NCI-H2107 treated with DMSO at 0.1 percent for 48 hours (cell line): ENCODE data around the gene COG7.
"Not testable (repeated sequence)": the region's sequence is repeated elsewhere in the genome, so short reads cannot be mapped to it uniquely, and the experiment has no call there.

Source experiments
- DNase-seq: peaks from one replicate; lab custom pipeline; 2025; ENCODE audit not compliant: unreplicated experiment; lab: John Stamatoyannopoulos, UW

COG7 gene

DNA sequence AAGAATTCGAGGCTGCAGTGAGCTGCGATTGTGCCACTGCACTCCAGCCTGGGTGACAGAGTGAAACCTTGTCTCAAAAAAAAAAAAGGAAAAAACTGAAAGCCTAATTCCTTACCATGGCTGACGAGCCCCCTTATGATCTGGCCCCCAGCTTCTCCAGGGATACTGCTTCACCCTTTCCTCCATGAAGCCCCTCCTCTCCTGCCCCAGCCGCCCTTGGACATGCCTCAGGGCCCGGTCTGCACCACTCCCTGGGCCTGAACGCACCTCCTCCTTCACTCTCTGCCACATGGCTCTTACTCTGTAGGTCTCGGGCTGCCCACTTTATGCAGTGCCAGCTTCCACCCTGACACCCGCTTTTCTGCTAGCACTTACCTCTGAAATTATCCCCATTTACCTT, 65.3 kb downstream of the COG7 start:
- no peak for DNase-seq

- no peak for DNase-seq
Measured at GRCh38 chr16:23385441-23385840, 67.5 kb downstream of the COG7 start.

GRCh38 chr16:23384878-23385277, 68.1 kb downstream of the COG7 start:
- no peak for DNase-seq

GRCh38 chr16:23383881-23384280, 69.1 kb downstream of the COG7 start:
- no peak for DNase-seq

DNA sequence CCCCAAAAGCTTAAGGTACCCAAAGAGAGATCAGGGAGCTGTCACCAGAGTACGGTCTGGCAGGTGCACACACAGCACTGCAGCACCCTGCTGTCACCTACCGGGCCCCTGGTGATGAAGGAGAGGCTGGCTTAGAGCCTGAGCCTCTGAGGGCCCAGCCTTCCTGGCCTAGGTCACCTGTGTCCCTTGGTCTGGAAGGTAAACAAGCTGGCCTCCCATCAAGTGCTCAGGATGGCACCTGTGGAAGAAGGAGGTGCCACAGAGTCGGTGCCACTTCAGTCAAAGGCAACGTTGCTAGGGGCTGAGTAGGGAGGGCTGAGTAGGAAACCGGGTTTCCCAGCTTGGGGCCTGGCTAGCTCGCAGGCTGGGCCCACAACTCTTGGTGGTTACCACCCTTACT, 70.7 kb downstream of the COG7 start:
- DNase-seq: no peak

DNA sequence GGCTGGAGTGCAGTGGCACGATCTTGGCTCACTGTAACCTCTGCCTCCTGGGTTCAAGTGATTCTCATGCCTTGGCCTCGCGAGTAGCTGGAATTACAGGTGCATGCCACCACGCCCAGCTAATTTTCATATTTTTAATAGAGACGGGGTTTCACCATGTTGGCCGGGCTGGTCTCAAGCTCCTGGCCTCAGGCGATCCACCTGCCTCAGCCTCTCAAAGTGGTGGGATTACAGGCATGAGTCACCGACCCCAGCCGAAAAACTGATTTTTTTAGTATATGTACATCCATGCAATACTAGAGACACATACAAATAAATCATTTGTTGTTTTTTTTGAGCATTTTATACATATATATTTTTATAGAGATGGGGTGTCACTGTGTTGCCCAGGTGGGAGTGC, 71.3 kb downstream of the COG7 start:
- not testable (repeated sequence) for DNase-seq

DNA sequence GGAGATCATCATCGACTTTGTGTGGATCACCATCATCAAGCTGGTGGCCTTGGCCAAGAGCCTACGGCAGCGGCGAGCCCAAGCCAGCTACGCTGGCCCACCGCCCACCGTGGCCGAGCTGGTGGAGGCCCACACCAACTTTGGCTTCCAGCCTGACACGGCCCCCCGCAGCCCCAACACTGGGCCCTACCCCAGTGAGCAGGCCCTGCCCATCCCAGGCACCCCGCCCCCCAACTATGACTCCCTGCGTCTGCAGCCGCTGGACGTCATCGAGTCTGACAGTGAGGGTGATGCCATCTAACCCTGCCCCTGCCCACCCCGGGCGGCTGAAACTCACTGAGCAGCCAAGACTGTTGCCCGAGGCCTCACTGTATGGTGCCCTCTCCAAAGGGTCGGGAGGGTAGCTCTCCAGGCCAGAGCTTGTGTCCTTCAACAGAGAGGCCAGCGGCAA, 72.5 kb downstream of the COG7 start:
- no peak for DNase-seq

GRCh38 chr16:23379707-23380106, 73.3 kb downstream of the COG7 start:
- no peak for DNase-seq

DNA sequence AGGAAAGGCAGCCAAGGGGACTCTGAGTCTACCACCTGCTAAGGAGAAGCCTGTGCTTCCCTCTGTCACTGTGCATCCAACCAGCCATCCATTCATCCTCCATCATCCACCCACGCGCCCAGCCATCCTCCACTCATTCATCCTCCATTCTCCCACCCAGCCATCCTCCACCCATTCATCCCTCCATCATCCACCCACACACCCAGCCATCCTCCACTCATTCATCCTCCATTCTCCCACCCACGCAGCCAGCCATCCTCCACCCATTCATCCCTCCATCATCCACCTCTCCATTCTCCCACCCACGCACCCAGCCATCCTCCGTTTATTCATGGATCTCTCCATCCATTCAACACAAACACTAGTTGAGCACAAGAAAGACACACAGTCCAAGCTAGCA, 74.1 kb downstream of the COG7 start:
- no peak for DNase-seq

- no peak for DNase-seq
Measured at GRCh38 chr16:23378256-23378655, 74.7 kb downstream of the COG7 start.

DNA sequence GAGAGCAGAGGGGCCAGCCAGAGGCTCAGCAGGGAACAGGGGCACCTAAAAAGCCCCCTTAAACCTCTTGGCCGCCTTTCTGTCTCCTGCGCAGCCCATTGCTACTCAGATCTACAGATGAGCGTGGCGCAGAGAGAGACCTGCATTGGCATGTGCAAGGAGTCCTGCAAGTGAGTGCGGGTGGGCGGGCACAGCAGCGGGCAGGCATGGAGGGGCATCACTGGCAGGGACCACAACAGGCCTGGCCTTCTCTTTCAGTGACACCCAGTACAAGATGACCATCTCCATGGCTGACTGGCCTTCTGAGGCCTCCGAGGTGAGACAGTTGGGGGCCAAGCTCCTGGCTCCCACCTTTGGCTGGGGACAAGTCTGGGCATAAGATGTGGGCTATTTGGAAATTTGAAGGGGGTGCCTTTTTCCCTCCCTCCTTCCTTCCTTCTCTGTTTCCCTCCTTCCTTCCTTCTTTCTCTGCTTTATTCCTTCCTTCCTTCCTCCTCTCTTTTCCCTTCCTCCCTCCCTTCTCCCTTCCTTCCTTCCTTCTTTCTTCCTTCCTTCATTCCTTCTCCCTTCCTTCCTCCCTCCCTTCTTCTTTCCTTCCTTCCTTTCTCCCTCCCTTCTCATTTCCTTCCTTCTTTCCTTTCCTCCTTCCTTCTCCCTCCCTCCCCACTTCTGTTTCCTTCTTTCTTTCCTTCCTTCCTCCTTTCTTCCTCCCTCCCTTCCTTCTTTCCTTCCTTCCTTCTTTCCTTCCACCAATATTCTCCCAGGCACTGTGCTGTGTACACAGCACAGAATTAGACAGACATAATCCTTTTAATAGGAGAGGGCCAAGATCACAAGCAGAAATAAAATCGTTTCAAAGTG, 75.7 kb downstream of the COG7 start:
- DNase-seq: no peak

DNA sequence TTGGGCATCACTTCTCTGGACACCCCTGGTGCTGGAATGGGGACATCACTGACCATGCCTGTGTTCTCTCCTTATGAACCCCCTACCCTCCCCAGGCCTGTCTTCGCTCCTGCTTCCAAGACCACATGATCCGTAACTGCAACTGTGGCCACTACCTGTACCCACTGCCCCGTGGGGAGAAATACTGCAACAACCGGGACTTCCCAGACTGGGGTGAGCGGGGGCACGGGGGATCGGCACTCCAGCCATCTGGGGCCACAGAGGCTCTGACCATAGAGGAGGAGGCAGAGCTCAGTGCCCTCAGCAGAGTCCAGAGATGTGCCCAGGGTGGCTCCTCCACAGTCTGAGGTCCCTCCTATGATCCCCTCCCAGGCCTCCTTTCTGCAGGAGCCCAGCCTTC, 77.3 kb downstream of the COG7 start:
- no peak for DNase-seq

GRCh38 chr16:23374721-23375510, 78.1 kb downstream of the COG7 start:
- no peak for DNase-seq

- DNase-seq: no peak
Measured at GRCh38 chr16:23373436-23374219, 79.4 kb downstream of the COG7 start.

DNA sequence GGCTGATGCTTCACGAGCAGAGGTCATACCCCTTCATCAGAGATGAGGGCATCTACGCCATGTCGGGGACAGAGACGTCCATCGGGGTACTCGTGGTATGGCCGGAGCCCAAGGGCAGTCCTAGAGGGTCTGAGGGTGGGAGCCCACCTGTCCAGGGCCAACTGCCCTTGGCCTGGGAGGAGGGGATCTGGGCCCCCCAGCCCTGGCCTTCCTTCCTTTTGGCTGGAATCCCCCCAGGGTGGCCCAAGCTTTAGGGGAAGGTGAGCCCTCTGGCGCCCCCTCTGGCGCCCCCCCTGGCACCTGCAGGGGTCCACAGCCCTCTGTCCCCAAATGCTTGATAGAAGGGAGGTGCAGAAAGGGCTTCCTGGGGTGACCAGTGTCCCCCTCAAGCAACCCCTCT, 81.6 kb downstream of the COG7 start:
- no peak for DNase-seq

GRCh38 chr16:23369416-23369815, 83.6 kb downstream of the COG7 start:
- no peak for DNase-seq

DNA sequence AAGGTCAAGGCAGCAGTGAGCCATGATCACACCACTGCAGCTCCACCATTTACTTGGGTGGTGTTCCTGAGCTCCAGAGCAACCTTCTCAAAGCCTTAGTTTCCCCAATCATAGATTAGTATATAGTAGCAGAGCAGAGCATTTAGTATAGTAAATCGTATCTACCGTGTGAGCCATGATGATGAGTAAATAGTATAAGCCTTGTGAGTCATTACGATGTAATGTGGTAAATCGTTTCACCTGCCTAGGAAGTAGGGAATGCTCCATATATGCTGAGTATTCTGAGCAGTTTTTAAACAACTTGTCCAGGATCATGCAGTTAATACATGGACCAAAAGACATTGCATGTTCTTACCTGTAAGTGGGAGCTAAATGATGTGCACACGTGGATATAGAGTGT, 84.5 kb downstream of the COG7 start:
- DNase-seq: no peak

DNA sequence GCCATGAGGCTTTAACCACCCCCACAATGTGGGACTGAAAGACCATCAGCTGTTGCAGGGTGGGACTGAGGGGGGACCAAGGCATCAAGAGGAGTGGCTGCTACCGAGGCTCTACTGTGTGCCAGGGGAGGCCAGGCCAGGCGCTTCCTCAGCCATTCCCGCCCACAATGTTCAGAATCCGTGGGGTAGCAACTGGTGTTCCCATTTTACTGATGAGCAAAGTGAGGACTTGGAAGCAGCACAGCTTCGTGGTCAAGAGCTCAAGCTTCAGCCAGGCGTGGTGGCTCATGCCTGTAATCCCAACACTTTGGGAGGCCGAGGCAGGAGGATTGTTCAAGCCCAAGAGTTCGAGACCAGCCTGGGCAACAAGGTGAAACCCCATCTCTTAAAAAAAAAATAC, 85.0 kb downstream of the COG7 start:
- DNase-seq: no peak

GRCh38 chr16:23367564-23367963, 85.4 kb downstream of the COG7 start:
- no peak for DNase-seq

DNA sequence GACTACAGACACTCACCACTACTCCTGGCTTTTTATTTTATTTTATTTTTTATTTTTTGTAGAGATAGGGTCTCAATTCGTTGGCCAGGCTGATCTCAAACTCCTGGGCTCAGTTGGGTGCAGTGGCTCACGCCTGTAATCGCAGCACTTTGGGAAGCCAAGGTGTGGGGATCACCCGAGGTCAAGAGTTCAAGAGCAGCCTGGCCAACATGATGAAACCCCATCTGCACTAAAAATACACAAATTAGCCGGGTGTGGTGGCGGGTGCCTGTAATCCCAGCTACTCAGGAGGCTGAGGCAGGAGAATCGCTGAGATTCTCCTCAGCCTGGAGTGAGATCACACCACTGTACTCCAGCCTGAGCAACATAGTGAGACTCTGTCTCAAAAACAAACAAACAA, 86.6 kb downstream of the COG7 start:
- DNase-seq: not testable (repeated sequence)

- DNase-seq: no peak
Measured at GRCh38 chr16:23365602-23366240, 87.3 kb downstream of the COG7 start.
